Activated naive CD8-positive, alpha-beta T cell treated with anti-CD3 and anti-CD28 coated beads, Interleukin-2, amount 10 ng/mL, durations not matched to agents 7 days and 5 days (primary cell): ENCODE results near the gene ITGB2. TPM values are rescaled to one million over a fixed set of nuclear protein-coding genes. Genes with fewer than 3 reads are reported as not detected.

Experiments
- ATAC-seq: fragments of 150-1000 bp; cut with Tn5 transposase; one replicate; pipeline ENCODE4 v1.10.0; 2021; ENCODE audit warnings: low read depth, moderate library complexity
- POLR2A ChIA-PET: fragments of 350-600 bp; sonication (Branson Sonifier 250); formaldehyde crosslinking; loops from one replicate; lab custom pipeline; 2021; ENCODE audit warnings: antibody characterized with exemption; lab: Charles Lee
- DNase-seq: peaks from one replicate; pipeline ENCODE4 v3.0.0; 2021
- H3K27ac Mint-ChIP-seq: one replicate; pipeline ENCODE4 v1.8.0; 2022; ENCODE audit warnings: mild to moderate bottlenecking, mixed read lengths
- H3K27me3 Mint-ChIP-seq: one replicate; pipeline ENCODE4 v1.8.0; 2022; ENCODE audit warnings: mild to moderate bottlenecking, moderate library complexity, mixed read lengths
- H3K36me3 Mint-ChIP-seq: one replicate; pipeline ENCODE4 v1.8.0; 2021; ENCODE audit warnings: mild to moderate bottlenecking, mixed read lengths
- H3K4me1 Mint-ChIP-seq: one replicate; pipeline ENCODE4 v1.8.0; 2021; ENCODE audit warnings: mixed read lengths
- H3K4me3 Mint-ChIP-seq: one replicate; pipeline ENCODE4 v1.8.0; 2022; ENCODE audit warnings: mild to moderate bottlenecking, moderate library complexity, mixed read lengths
- H3K9me3 Mint-ChIP-seq: one replicate; pipeline ENCODE4 v1.8.0; 2021; ENCODE audit warnings: mixed read lengths
- total RNA-seq, 2 experiments: library from RNA; stranded (reverse); gene quantifications; one replicate each; pipeline ENCODE4 v1.2.3, GENCODE V29; 2021

The ITGB2 gene
- total RNA-seq, 2 experiments from 2014 or later = 416 to 452 TPM

DNA sequence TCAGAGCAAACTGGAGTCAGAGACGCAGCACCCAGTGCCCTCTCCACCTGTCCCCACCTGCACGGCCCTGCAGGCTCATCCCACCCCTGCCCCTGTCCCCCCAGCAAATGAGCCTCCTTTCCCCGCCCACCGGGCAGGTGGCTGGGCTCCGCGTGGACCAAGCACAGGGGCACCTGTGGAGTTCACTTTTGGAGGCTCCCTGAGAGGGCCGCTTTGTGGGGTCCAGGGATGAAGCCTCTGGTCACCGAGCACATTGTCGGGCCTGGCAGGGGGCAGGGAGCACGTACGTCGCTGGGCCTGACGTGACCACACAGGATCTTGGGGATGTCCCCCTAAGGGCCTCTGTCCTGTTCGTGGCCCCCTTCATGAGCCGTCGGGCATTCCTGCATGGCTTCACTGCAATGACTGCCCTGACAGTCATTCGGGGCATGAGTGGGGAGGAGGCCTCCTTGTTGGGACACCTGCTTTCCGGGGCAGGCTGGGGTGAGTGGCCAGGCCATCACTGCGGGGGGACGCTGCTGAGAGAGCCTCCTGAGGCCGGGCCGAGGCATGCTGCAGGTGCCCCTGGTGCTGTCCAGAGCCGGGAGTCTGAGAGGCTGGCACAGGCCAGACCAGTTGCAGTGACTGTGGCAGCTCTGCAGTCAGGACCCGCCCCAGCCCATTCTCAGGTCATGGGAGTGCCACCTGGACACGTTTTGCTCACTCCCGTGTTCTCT, 38.8 kb upstream of the ITGB2 start:
- H3K27me3 Mint-ChIP-seq = no peaks in the 10 kb centered on the region
- POLR2A ChIA-PET = no interaction called here
- peaks cover 13% of the 10 kb centered on the region for H3K36me3 Mint-ChIP-seq
- no peak for ATAC-seq
- peaks cover 7% of the 10 kb centered on the region for H3K4me1 Mint-ChIP-seq
- H3K27ac Mint-ChIP-seq = no peak overlapping the region
- H3K4me3 Mint-ChIP-seq = no peak overlapping the region
- DNase-seq = no peak
- H3K9me3 Mint-ChIP-seq = no peaks in the 10 kb centered on the region

DNA sequence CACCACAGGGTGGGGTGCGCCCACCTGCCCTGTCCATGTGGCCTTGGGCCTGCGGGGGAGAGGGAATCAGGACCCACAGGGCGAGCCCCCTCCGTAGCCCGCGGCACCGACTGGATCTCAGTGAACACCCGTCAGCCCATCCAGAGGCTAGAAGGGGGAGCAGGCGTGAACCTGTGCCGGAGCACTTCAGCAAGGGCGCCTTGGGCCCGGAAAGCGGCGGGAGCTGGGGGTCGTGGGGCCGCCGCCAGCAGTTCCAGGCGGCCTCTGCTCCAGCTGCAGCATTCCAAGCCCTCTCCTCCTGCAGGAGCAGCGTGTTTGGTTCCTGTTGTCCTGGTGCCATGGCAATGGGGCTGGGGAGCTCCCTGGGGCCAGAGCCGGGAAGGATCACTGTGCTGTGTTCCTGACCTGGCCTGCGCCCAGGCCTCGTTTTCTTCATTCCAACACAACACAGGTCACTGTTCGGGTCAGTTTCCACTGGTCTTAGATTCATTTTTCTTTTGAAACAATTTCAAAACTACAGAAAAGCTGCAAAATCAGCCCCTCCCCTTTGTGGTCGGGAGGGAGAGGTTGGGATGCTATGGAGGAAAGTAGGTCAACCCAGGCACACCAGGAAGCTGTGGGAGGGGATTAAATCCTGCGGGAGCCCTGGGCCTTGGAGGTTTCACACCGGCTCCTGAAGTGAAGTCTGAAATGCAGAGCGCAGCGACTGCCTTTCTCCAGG, 37.9 kb upstream of the ITGB2 start:
- DNase-seq = no peak
- Mint-ChIP-seq H3K9me3 (no peaks in the 10 kb centered on the region), H3K27me3 (no peaks in the 10 kb centered on the region), H3K36me3 (peaks cover 7% of the 10 kb centered on the region), H3K4me1 (peaks cover 2% of the 10 kb centered on the region), H3K4me3 (no peak overlapping the region), H3K27ac (no peak overlapping the region)
- POLR2A ChIA-PET = no interaction called here
- ATAC-seq = no peak

DNA sequence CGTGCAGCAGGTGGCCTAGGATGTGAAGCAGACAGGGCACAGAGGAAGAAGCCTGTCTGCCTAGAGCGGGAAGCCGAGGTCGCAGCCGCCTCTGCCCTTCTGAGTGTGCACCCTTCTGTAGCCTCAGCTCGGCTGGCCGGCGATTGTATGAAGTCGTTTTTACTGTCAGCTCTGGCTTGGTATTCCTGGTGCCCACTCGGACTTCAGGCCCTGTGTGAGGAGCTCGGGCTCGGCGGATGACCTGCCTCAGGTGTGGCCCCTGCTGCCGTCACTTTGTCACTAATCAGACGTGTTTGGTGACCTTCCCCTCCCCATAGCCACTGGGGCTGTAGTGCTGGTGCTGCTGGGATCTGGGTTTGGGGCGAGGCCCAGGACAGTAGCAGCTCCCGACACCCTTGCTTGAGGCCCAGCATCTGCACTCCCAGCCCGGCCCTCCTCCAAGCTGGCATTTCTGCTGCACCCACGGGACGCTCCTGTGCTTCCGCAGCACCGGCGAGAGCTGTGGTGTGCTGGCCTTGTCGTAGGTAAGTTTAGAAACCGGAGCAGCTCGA, 37.3 kb upstream of the ITGB2 start:
- POLR2A ChIA-PET = no interaction called here
- Mint-ChIP-seq H3K27me3 (no peaks in the 10 kb centered on the region), H3K4me1 (no peaks in the 10 kb centered on the region), H3K36me3 (peaks cover 5% of the 10 kb centered on the region), H3K4me3 (no peak overlapping the region), H3K27ac (no peak overlapping the region), H3K9me3 (no peaks in the 10 kb centered on the region)
- DNase-seq (no peak), ATAC-seq (no peak)

DNA sequence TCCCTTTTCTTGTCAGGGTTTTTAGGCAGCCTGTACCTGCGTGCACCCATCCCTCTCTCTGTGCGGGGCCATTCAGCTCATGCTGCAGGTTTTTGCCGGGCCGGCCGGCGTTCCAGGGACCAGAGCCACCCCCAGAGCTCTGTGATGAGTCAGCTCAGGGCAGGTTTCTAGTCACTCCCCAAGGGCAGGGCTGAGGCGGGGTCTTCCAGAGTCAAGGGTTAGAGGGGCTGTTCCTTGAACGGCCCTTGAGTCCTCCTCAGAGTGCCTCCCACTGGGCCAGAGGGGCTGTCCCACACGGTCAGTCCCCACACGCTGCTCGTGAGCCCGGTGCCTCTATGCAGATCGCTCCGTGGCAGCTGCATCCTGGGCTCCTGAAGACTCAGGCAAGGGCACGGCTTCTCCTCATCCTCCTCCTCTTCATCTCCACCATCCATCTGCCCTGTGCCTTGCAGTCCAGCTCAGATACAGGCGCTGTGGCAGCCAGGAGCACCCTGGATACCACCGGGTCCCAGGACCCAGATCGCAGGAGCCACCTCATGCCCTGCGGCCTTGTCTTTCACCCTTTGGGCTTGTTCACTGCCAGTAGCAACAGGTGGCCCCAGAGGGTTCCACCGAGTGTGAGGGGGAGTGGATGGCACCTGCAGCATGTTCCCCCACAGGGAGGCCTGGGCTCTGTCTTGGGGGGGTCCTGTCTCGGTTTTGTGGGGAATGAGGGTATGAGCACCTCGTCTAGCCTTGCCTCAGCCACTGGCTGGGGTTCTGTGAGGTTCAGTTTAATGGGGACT, 36.5 kb upstream of the ITGB2 start:
- H3K36me3 Mint-ChIP-seq = peaks cover 1% of the 10 kb centered on the region
- no peaks in the 10 kb centered on the region for H3K9me3 Mint-ChIP-seq
- POLR2A ChIA-PET = interaction anchor here (0.5 kb wide), 1 partner anchor 130 kb away, joined by 3 read pairs; no protein-coding TSS in a partner anchor
- no peak for ATAC-seq
- DNase-seq = no peak
- no peaks in the 10 kb centered on the region for H3K4me1 Mint-ChIP-seq
- no peaks in the 10 kb centered on the region for H3K27me3 Mint-ChIP-seq
- H3K4me3 Mint-ChIP-seq = no peak overlapping the region
- H3K27ac Mint-ChIP-seq = no peak overlapping the region

DNA sequence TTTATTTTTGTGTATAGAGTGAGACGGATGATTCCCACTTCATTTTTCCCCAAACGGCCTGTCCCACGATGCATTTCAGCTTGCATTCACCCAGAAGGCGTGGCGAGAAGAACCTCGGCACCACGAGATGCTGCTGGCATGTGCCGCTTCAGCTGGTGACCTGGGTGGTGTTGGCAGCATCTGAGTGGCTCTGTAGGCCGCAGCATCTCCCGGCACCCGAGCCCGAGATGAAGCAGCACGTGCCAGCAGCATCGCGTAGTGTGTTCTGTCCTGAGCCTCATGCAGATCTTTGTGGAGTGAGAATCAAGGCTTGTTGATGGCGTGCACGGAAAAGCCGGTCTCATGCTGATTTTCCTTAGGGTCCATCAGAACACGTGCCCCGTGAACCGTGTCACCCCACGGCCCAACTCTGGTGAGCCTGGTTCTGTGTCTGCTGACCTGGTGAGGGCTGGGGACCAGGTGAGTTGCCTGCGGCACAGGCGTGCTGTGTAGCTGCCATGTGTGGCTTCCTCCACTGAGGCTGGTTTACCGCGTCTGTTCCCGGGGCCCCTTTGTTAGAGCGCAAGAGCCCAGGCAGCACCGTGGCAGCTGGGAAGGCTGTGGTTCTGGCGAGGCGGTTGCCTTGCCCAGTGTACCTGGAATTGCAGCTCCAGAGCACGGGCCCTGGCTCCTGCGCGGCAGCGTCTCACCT, 35.8 kb upstream of the ITGB2 start:
- Mint-ChIP-seq H3K36me3 (peaks cover 1% of the 10 kb centered on the region), H3K4me3 (no peak overlapping the region)

DNA sequence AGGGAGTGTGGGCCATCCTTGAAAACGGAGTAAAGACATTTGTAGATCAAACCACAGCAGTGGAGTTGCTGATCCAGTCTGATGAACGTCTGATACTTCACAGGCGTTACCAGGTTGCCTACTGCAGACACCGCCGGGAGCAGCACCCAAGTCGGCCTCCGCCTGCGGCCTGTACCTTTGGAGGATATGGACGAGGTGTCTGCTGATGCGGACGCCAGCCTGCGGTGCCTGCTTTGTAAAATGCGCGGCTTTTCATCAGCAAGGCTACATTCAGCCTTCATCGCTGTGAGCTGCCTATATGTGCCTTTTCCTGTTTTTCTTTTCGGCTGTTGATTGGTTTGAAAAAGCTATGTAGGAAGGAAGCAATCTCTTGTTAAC, 35.1 kb upstream of the ITGB2 start:
- H3K4me1 Mint-ChIP-seq = no peaks in the 10 kb centered on the region
- no peaks in the 10 kb centered on the region for H3K9me3 Mint-ChIP-seq
- no peaks in the 10 kb centered on the region for H3K36me3 Mint-ChIP-seq
- no peaks in the 10 kb centered on the region for H3K27me3 Mint-ChIP-seq
- no peak for DNase-seq
- H3K4me3 Mint-ChIP-seq = no peak overlapping the region
- no peak overlapping the region for H3K27ac Mint-ChIP-seq
- no peak for ATAC-seq
- POLR2A ChIA-PET = no interaction called here

More for the DNA sequence above, 35.8 kb upstream of the ITGB2 start:
- POLR2A ChIA-PET = interaction anchor here (0.5 kb wide), 1 partner anchor 129 kb away, joined by 3 read pairs; no protein-coding TSS in a partner anchor
- Mint-ChIP-seq H3K27me3 (no peaks in the 10 kb centered on the region), H3K9me3 (no peaks in the 10 kb centered on the region), H3K27ac (no peak overlapping the region), H3K4me1 (no peaks in the 10 kb centered on the region)
- ATAC-seq (no peak), DNase-seq (no peak)

DNA sequence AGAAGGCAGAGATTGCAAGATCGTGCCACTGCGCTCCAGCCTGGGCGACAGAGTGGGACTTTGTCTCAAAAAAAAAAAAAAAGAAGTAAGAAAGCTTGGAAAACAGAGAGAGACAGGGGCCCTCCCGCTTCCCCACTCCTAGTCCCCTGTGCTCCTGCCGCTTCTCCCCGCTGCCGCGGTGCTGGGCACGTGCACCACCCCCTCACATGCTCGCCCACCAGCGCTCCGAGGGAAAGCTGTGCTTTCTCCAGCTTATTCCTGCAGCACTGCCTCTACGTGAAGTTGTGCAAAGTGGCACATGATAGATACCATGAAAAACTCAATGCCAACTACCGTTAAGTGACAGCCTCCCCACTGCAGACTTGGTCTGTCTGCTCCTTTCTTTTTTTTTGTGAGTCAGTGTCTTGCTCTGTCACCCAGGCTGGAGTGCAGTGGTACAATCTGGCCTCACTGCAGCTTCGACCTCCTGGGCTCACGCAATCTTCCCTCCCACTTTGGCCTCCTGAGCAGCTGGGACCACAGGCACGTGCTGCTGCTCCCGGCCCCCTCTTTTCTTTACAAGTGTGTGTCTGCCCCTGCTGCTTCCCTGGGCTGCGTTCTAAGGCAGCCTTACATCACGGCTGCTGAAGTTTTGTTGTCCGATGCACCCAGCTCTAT, 34.6 kb upstream of the ITGB2 start:
- Mint-ChIP-seq H3K9me3 (no peaks in the 10 kb centered on the region), H3K27me3 (no peaks in the 10 kb centered on the region), H3K36me3 (no peaks in the 10 kb centered on the region), H3K4me3 (no peak overlapping the region), H3K4me1 (no peaks in the 10 kb centered on the region), H3K27ac (no peak overlapping the region)
- POLR2A ChIA-PET = no interaction called here
- ATAC-seq = no peak
- no peak for DNase-seq

DNA sequence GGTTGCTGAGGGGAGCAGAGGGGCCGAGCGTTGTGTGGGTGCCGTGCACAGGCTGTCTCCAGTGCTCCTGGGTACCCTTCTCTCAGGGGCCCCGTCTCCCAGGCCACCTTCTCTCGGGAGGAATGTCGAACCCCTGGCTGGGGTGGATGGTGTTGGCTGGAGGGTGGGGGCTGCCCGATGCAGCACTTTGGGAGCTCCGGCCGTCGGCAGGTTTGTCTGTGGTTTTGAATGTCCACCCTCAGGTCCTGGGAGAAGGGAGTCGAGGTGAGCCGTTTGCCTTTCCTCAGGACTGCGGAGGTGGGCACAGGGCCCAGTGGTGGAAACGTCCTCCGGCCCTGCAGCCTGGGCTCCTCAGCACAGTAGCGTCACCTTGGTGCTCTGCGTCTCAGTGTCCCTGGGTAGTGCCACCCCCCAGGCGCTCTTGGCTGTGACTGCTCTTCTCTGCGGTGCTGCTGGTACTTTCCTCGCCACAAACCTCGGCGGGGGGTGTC, 33.6 kb upstream of the ITGB2 start:
- Mint-ChIP-seq H3K27ac (no peak overlapping the region), H3K36me3 (no peaks in the 10 kb centered on the region), H3K9me3 (no peaks in the 10 kb centered on the region)

DNA sequence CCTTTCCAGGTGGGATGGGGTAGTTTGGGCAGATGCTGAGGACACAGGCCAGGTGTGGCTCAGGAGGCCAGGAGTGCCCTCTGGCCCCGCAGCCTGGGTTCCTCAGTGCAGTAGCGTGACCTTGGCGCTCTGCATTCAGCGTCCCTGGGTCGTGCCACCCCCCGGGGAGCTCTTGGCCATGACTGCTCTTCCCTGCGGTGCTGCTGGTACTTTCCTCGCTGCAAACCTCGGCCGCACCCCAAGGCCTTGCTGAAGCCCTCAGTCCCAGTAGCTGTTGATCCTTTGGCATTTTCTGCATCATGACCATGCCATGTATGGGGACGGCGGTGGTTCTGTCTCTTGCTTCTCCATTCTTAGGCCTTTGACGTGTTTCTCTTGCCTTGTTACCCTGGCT, 32.9 kb upstream of the ITGB2 start:
- Mint-ChIP-seq H3K27me3 (no peaks in the 10 kb centered on the region), H3K4me1 (no peaks in the 10 kb centered on the region), H3K27ac (peak overlapping the region; percentile 36), H3K4me3 (no peak overlapping the region), H3K9me3 (no peaks in the 10 kb centered on the region), H3K36me3 (no peaks in the 10 kb centered on the region)
- no peak for ATAC-seq
- POLR2A ChIA-PET = no interaction called here
- DNase-seq = no peak

More for the DNA sequence above, 33.6 kb upstream of the ITGB2 start:
- H3K27me3 Mint-ChIP-seq = no peaks in the 10 kb centered on the region
- ATAC-seq = no peak
- H3K4me3 Mint-ChIP-seq = no peak overlapping the region
- no peaks in the 10 kb centered on the region for H3K4me1 Mint-ChIP-seq
- POLR2A ChIA-PET = no interaction called here
- DNase-seq = no peak

DNA sequence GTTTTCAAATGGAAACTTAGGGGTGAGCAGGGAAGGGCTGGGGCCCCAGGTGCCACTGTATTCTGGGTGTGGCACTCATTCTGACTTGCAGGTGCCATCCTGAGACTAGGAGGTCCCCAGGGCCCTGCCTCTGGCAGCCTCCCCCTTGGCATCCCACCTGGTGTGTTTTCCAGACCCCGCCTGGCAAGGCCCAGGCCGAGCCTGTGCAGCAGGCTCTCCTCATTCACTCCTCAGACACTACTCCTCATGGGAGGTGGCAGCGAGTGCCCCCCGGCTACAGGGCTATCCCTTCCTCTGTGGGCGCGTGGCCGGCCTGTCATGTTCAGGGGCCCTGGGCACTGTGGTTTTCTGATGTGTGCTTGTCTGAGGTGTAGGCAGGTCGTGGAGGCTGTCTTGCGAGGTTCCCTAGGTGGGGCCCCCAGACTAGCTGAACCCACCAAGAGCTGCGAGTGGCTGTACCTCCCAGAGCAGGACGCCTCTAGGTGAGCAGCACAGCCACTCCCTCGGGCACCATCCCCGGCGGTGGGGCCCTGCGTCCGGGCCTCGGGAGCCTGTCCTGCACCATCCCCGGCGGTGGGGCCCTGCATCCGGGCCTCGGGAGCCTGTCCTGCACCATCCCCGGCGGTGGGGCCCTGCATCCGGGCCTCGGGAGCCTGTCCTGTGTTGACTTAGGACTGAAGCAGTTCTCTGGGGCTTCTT, 32.4 kb upstream of the ITGB2 start:
- DNase-seq = no peak
- POLR2A ChIA-PET = no interaction called here
- Mint-ChIP-seq H3K27me3 (no peaks in the 10 kb centered on the region), H3K36me3 (no peaks in the 10 kb centered on the region), H3K9me3 (no peaks in the 10 kb centered on the region), H3K27ac (no peak overlapping the region), H3K4me3 (no peak overlapping the region), H3K4me1 (no peaks in the 10 kb centered on the region)
- no peak for ATAC-seq

DNA sequence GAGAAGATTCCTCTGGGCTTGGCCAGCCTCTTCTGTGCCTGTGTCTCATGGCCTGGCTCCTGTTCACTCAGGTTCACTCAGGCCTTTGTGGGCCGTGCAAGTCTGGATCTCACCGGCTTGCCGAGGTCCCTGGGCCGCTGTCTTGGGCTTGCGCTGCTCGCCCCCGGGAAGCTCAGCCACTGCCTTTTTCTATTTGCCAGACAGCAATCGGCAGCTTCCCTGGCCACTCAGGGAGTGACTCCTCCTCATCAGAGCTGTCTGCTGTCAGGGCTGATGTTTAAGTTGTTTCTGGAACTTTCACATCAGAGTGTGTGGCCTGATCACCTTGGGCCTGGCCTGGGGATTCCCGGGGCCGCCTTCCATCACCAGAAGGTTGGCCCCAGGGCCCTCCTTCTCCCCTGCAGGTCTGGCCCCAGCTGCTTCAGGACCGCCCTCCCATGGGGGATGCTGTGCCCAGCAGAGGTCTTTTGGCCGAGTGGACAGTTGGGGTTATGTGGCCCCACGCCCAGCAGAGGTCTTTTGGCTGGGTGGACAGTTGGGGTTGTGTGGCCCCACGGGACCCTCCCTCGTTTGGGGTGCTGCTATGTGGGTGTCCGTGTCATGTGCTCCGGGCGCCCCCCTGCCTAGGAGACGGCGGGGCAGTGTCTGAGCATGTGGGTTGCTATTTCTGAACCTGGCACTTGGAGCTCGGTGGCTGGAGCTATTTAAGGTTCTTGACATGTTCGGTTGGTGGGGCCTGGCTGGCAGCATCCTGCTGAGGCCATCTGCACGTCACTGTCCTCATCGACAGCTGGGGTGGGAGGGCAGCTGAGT, 31.6 kb upstream of the ITGB2 start:
- H3K27me3 Mint-ChIP-seq = no peaks in the 10 kb centered on the region
- no peak for DNase-seq
- POLR2A ChIA-PET = no interaction called here
- H3K36me3 Mint-ChIP-seq = no peaks in the 10 kb centered on the region
- no peak overlapping the region for H3K27ac Mint-ChIP-seq
- ATAC-seq = no peak
- H3K9me3 Mint-ChIP-seq = no peaks in the 10 kb centered on the region
- H3K4me1 Mint-ChIP-seq = no peaks in the 10 kb centered on the region
- no peak overlapping the region for H3K4me3 Mint-ChIP-seq
